ENCODE results near the gene GLRX3. TPM values are rescaled to one million over a fixed set of nuclear protein-coding genes. Genes with fewer than 3 reads are reported as not detected.

The GLRX3 gene
- total RNA-seq, 1 donor from 2014 or later = 137 TPM

GRCh38 chr10:130185591-130185990 is 49.4 kb downstream of the GLRX3 start:
- H3K36me3 Mint-ChIP-seq (ENCODE audit: low read depth, unreplicated experiment) = peaks cover 1% of the 10 kb centered on the region
- no peak overlapping the region for H3K27ac Mint-ChIP-seq (ENCODE audit: unreplicated experiment)
- no peaks in the 10 kb centered on the region for H3K27me3 Mint-ChIP-seq (ENCODE audit: low read depth, unreplicated experiment)
- no peak for DNase-seq (ENCODE audit: low read depth)
- H2AFZ ChIP-seq (ENCODE audit: low read depth, low read length) = no peak overlapping the region
- H3K9ac ChIP-seq (ENCODE audit: low read length) = no peak overlapping the region
- H3K27ac ChIP-seq (ENCODE audit: low read depth, low read length) = no peak overlapping the region
- no peaks in the 10 kb centered on the region for H3K79me2 ChIP-seq (ENCODE audit: insufficient read depth, low read length)
- H3K4me3 Mint-ChIP-seq (ENCODE audit: unreplicated experiment) = no peak overlapping the region
- no peak for TF ChIP-seq CTCF (IDR thresholded peaks at IDR 0.05; ENCODE audit: insufficient read depth, low read depth, low read length)
- TF ChIP-seq EZH2 (IDR thresholded peaks at IDR 0.05; ENCODE audit: insufficient read depth, low read length) = no peak
- no peak overlapping the region for H3K4me2 ChIP-seq (ENCODE audit: low read length)
- H3K4me3 ChIP-seq (ENCODE audit: insufficient read depth, low read depth, low read length) = no peak overlapping the region
- peaks cover 13% of the 10 kb centered on the region for H4K20me1 ChIP-seq (ENCODE audit: insufficient read depth, low read length)
- H3K4me1 Mint-ChIP-seq (ENCODE audit: low read depth, unreplicated experiment) = no peaks in the 10 kb centered on the region
- H3K27me3 ChIP-seq (ENCODE audit: insufficient read depth, low read length) = no peaks in the 10 kb centered on the region
- no peaks in the 10 kb centered on the region for H3K4me1 ChIP-seq (ENCODE audit: insufficient read depth, low read length)
- peaks cover 33% of the 10 kb centered on the region for H3K36me3 ChIP-seq (ENCODE audit: insufficient read depth, low read length)
- H3K9me3 Mint-ChIP-seq (ENCODE audit: unreplicated experiment) = no peaks in the 10 kb centered on the region
- H3K9me3 ChIP-seq (ENCODE audit: insufficient read depth, low read depth, low read length) = no peaks in the 10 kb centered on the region
- no peak for FAIRE-seq

- Histone ChIP-seq H3K9ac (ENCODE audit: low read length) (no peak overlapping the region), H3K36me3 (ENCODE audit: insufficient read depth, low read length) (peaks cover 23% of the 10 kb centered on the region), H3K27me3 (ENCODE audit: insufficient read depth, low read length) (no peaks in the 10 kb centered on the region), H3K9me3 (ENCODE audit: insufficient read depth, low read depth, low read length) (no peaks in the 10 kb centered on the region), H2AFZ (ENCODE audit: low read depth, low read length) (no peak overlapping the region), H3K4me2 (ENCODE audit: low read length) (no peak overlapping the region), H3K79me2 (ENCODE audit: insufficient read depth, low read length) (no peaks in the 10 kb centered on the region), H3K4me3 (ENCODE audit: insufficient read depth, low read depth, low read length) (no peak overlapping the region), H3K4me1 (ENCODE audit: insufficient read depth, low read length) (no peaks in the 10 kb centered on the region), H3K27ac (ENCODE audit: low read depth, low read length) (no peak overlapping the region), H4K20me1 (ENCODE audit: insufficient read depth, low read length) (peaks cover 5% of the 10 kb centered on the region)
- H3K27me3 Mint-ChIP-seq (ENCODE audit: low read depth, unreplicated experiment) = no peaks in the 10 kb centered on the region
- H3K27ac Mint-ChIP-seq (ENCODE audit: unreplicated experiment) = no peak overlapping the region
- H3K4me1 Mint-ChIP-seq (ENCODE audit: low read depth, unreplicated experiment) = no peaks in the 10 kb centered on the region
- DNase-seq (ENCODE audit: low read depth) (no peak), FAIRE-seq (no peak)
- no peak overlapping the region for H3K4me3 Mint-ChIP-seq (ENCODE audit: unreplicated experiment)
- H3K36me3 Mint-ChIP-seq (ENCODE audit: low read depth, unreplicated experiment) = peaks cover 9% of the 10 kb centered on the region
- H3K9me3 Mint-ChIP-seq (ENCODE audit: unreplicated experiment) = no peaks in the 10 kb centered on the region
- no peak for TF ChIP-seq EZH2 (IDR thresholded peaks at IDR 0.05; ENCODE audit: insufficient read depth, low read length)
- TF ChIP-seq CTCF (IDR thresholded peaks at IDR 0.05; ENCODE audit: insufficient read depth, low read depth, low read length) = no peak
Observed at GRCh38 chr10:130188195-130189175, 52.3 kb downstream of the GLRX3 start.

- DNase-seq (ENCODE audit: low read depth) = no peak
- Histone ChIP-seq H3K27ac (ENCODE audit: low read depth, low read length) (no peak overlapping the region), H3K27me3 (ENCODE audit: insufficient read depth, low read length) (no peaks in the 10 kb centered on the region), H3K9me3 (ENCODE audit: insufficient read depth, low read depth, low read length) (no peaks in the 10 kb centered on the region), H3K4me1 (ENCODE audit: insufficient read depth, low read length) (no peaks in the 10 kb centered on the region), H3K4me3 (ENCODE audit: insufficient read depth, low read depth, low read length) (no peak overlapping the region), H3K4me2 (ENCODE audit: low read length) (peak overlapping the region; percentile 88), H3K79me2 (ENCODE audit: insufficient read depth, low read length) (no peaks in the 10 kb centered on the region), H3K9ac (ENCODE audit: low read length) (no peak overlapping the region), H2AFZ (ENCODE audit: low read depth, low read length) (no peak overlapping the region), H4K20me1 (ENCODE audit: insufficient read depth, low read length) (peaks cover 5% of the 10 kb centered on the region), H3K36me3 (ENCODE audit: insufficient read depth, low read length) (peaks cover 14% of the 10 kb centered on the region)
- Mint-ChIP-seq H3K36me3 (ENCODE audit: low read depth, unreplicated experiment) (peaks cover 8% of the 10 kb centered on the region), H3K27me3 (ENCODE audit: low read depth, unreplicated experiment) (no peaks in the 10 kb centered on the region), H3K4me3 (ENCODE audit: unreplicated experiment) (no peak overlapping the region), H3K4me1 (ENCODE audit: low read depth, unreplicated experiment) (peaks cover 5% of the 10 kb centered on the region), H3K27ac (ENCODE audit: unreplicated experiment) (no peak overlapping the region), H3K9me3 (ENCODE audit: unreplicated experiment) (no peaks in the 10 kb centered on the region)
- no peak for FAIRE-seq
- TF ChIP-seq EZH2 (IDR thresholded peaks at IDR 0.05; ENCODE audit: insufficient read depth, low read length) (no peak), CTCF (IDR thresholded peaks at IDR 0.05; ENCODE audit: insufficient read depth, low read depth, low read length) (no peak)
Observed at GRCh38 chr10:130189608-130190054, 53.4 kb downstream of the GLRX3 start.

Data from astrocyte (in vitro differentiated cells and primary cell).